GM21528 (cell line): ENCODE results near the gene TMEM170B.

ENCODE experiments used
- ATAC-seq: cut with Tn5 transposase; IDR thresholded peaks from one replicate; pipeline ENCODE4 v1.9.1; 2021; ENCODE audit warnings: mild to moderate bottlenecking, moderate library complexity; ENCODE audit not compliant: unreplicated experiment, low FRiP score

TMEM170B gene, protein sequence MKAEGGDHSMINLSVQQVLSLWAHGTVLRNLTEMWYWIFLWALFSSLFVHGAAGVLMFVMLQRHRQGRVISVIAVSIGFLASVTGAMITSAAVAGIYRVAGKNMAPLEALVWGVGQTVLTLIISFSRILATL

GRCh38 chr6:11537229-11538051, at the start of gene TMEM170B:
TMEM170B (plus strand) TSS chr6:11537749; CDS start chr6:11538278, 529 bp downstream.
- ATAC-seq: peak; percentile 95

GRCh38 chr6:11490996-11491395, 46.6 kb upstream of the TMEM170B start:
- no peak for ATAC-seq

GRCh38 chr6:11491596-11492463, 45.7 kb upstream of the TMEM170B start:
- no peak for ATAC-seq

DNA sequence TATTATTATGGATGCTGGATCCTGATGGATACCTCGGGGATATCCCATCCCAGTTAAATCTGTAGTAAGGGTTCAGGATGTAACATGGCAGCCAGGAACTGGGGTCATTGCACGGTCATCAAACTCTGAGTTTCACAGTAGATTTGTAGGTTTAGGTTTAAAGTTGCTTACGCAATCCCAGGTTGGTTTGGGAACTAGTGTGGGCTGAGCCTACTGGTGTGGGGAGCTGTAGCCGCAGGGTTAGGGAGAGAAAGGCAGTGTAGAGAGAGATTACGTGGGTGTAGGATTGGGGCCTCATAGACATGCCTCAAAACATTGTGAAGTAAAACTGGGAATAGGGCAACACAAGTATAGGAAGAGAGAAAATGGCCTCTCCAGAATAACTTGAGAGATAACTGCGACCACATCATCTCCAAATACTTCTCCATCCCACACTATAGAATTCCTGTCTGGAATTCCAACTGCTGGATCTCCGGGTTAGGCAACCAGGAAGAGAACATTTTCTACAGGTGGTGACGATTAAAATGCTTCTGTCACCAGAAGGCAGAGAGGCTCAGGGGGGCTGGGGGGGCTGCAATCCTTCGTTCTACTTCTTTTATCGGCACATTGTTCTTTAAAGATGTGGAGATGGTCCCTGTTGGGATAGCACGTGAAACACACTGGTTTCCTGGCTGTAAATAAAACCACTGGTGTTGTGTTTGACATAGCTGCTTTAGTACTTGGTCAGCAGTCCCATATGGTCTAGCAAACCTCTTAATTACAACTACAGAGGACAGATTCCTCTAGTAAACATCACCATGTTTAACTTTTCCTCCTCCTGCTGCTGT, 44.9 kb upstream of the TMEM170B start:
- ATAC-seq: no peak

DNA sequence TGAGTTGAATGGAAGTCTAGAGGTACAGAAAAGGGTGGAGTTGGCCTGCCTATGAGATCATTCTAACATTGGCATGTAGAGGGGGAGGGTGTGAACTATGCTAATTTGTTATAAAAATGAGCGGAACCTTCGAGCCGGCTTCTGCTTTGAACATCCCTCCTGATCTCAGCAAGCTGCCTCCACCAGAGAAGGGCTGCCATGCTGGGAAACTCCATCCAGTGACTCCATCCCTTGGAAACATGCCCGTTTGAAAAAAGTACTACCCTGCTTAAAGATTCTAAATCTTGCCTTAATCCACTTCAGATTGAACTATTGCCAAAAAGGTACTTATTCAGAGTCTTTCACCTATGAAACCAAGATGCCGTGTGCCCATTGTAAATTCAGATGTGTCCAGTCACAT, 43.6 kb upstream of the TMEM170B start:
- no peak for ATAC-seq

- ATAC-seq: no peak
These were observed 42.6 kb upstream of the TMEM170B start for GRCh38 chr6:11494786-11495564.

GRCh38 chr6:11495565-11496145, 41.9 kb upstream of the TMEM170B start:
- no peak for ATAC-seq

DNA sequence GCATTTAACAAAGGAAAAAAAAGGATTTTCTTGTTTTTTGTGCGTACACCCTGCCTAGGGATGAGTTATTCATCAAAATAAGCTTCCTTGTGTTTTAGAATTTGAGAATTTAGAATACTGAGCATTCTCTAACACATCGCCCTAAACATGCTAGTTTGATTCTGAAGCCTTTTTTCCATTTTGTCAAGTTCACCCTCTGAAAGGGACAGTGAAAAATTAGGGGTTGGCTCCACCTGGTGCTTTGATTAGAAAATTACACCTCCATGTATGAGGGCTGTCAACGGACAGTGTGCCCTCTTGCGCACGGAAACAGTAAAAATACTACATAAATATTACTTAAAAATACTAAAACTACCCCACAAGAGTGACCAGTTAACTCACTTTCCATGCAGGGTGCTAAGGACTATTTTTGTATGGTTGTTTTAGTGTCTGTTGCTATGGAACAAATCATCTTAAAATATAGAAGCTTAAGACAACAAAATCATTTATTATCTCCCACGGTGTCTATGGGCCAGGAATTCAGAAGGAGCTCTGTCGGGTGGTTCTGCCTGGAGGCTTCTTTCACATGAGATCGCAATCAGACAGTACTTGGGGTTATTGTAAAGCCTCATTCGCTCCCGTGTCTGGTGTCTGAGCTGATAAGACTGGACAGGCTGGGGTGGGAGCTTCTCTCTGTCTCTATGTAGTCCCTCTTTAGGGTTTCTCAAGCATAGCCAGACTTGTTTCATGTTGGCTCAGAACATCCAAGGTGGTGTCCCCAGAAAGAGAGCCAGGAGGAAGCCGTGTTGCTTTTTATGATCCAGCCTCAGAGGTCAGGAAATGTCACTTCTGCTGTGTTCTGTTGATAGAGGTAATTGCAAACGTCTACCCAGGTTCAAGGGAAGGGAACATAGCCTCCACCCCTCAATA, 41.1 kb upstream of the TMEM170B start:
- peak; percentile 70 for ATAC-seq

- no peak for ATAC-seq
These were observed 40.4 kb upstream of the TMEM170B start for GRCh38 chr6:11497107-11497506.

- ATAC-seq: no peak
These were observed 39.7 kb upstream of the TMEM170B start for GRCh38 chr6:11497881-11498280.

GRCh38 chr6:11500008-11500407, 37.5 kb upstream of the TMEM170B start:
- ATAC-seq: no peak

GRCh38 chr6:11509471-11509870, 28.1 kb upstream of the TMEM170B start:
- no peak for ATAC-seq

DNA sequence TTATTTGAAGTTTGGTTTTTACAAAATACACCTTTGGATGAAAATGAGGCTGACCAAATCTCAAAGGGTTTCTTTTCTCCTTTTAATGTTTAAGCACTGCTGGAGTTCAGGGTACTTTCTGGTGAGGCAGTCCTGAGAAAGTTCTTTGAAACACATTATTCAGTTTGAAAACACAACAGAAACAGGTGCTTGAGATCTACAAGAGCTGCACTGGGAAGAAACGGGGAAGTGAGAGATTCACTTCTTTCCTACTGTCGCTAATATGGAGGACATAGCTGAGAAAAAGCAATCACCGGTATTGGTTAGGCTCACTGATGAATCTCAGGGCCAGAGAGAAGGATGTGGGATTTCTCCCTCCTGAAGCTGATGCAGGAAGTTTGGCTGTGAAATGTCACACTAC, 22.9 kb upstream of the TMEM170B start:
- peak; percentile 87 for ATAC-seq

GRCh38 chr6:11515763-11516162, 21.8 kb upstream of the TMEM170B start:
- ATAC-seq: no peak

DNA sequence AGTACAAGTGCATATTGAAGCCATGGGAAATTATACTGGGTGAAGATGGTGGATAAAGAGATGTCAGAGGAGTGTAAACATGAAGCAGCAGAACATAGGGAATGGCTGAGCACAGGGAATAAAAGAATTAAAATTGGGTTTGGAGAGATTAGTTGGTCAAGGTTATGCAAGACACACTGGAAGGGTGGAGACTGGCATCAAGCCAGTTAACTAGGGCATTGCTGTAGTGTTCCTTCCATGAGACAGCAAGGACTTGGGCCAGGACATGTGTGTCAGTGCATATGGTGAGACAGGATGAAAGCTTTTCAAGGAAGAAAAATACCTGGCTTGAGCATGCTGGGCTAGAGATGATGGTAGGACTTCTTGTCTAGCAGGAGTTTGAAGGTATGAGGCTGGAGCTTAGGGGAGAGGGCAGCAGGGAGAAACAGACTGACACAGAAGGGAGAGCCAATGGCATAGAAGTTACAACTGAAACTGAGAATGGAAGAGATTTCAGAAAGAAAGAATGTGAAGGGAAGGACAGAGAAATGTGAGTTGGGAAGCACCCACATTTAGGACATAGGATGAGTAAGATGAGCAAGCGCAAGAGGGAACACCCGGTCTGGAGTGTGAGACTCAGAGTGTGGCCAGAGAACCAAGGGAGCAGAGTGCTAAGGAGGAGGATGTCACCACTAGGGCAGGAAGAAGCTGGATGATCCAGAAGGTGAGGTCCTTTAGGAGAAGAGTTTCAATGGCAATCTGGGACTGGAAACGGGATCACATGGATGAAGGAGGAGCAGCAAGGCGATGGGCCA, 14.5 kb upstream of the TMEM170B start:
- ATAC-seq: no peak

DNA sequence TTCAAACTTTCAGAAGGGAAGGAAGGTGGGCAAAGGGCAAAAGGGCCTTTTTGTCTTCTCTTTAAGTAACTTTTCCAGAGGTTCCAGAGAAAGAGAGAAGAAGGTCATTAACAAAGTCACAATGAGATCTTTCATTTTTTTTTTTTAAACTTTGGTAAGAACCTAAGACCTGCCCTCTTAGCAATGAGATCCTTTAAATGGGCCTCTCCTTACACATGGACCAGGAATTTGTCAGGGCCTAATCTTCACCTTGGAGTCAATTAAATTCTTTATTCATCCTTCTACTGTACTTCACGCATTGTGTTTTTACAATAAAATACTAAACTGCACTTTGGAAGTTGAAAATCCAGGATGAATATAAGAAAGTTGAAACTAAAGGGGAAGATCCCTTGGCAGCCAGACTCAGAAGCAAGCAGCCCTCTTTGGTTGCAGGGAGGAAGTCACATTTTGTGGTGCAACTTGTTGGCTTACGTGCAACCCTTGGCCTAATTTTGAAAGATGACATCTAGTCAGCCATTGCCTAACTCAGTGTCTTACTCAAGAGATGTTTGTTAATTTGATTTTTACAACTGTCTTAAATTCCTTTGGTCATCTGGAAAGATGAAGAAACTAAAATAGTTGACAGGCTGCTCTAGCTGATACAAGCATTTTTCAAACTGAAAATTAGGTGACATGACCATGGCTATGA, 11.9 kb upstream of the TMEM170B start:
- ATAC-seq: no peak

DNA sequence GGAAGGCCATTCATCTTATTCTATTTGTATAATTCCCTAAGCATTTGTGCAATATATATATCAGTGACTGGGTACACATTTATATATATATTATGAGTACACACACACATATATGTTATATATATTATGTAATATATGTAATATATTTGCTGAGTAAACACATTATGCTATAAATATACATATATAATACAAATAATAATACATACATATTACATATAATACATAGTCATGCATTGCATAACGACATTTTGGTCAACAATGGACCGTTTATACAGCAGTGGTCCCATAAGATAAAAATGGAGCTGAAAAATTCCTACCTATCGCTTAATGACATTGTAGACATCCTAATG, 11.4 kb upstream of the TMEM170B start:
- ATAC-seq: no peak
